H1 (cell line): ENCODE measurements around the gene HLA-DOB. TPM values are rescaled to one million over a fixed set of nuclear protein-coding genes. Genes with fewer than 3 reads are reported as not detected.

Source experiments
- BRCA1 ChIP-seq: IDR thresholded peaks from 2 replicates; pipeline ENCODE4 v1.6.1; 2012; ENCODE audit warnings: low read depth, low read length, improper control_type of control experiment
- RBBP5 ChIP-seq: IDR thresholded peaks from 2 replicates; pipeline ENCODE4 v1.7.1; 2012; ENCODE audit warnings: low read depth, mild to moderate bottlenecking, inconsistent platforms, low read length, moderate library complexity, borderline replicate concordance
- RNF2 ChIP-seq: fragments of 200-900, 300-1000 bp; sonication (generic); IDR thresholded peaks from 2 replicates; pipeline ENCODE4 v1.7.1; 2016; ENCODE audit warnings: borderline replicate concordance, low read depth, mild to moderate bottlenecking, antibody characterized with exemption, low read length; ENCODE audit not compliant: poor library complexity, severe bottlenecking; ENCODE audit errors: missing control alignments
- SIN3A ChIP-seq, 2 experiments: IDR thresholded peaks in 1 of 2; conservative IDR thresholded peaks in 1 of 2; 2 replicates each; pipeline ENCODE4 v1.6.1; 2011 to 2012; ENCODE audit warnings: low read length in 2 of 2, improper control_type of control experiment in 1 of 2, low read depth in 1 of 2, mild to moderate bottlenecking in 1 of 2
- ZNF274 ChIP-seq: IDR thresholded peaks from 2 replicates; pipeline ENCODE4 v1.7.0; 2012; ENCODE audit warnings: low read length, borderline replicate concordance; ENCODE audit errors: extremely low read depth
- polyA plus RNA-seq, 7 experiments: library from polyadenylated mRNA; depleted of rRNA in 3 of 7; stranded (reverse) in 5 of 7; unstranded in 2 of 7; fragments of >200 nt in 5 of 7; fragments of 200-250 nt in 2 of 7; gene quantifications; 1 replicate in 5 of 7; 2 replicates in 1 of 7; 4 replicates in 1 of 7; pipeline versions ENCODE4 v1.2.1 to v1.2.3, GENCODE V29; 2011 to 2013; ENCODE audit warnings: missing spikeins in 2 of 7, mixed read lengths in 2 of 7
- total RNA-seq: library from RNA; stranded (reverse); fragmentation: NEBNext Ultra II Directional; extraction: Animal tissue kit (Norgen Biotek cat#: 25700); gene quantifications from 2 replicates; pipeline ENCODE4 v1.2.1, GENCODE V29; 2021

Gene HLA-DOB
- total and polyA plus RNA-seq, 2 of the 8 experiments (the other 6 are each of a cell fraction or from before 2014, with no cell fraction given), result 0.35 TPM; not detected in 1

- TF ChIP-seq SIN3A (conservative IDR thresholded peaks at IDR 0.05 in 1 of 2, IDR thresholded peaks at IDR 0.05 in 1 of 2; ENCODE audit: low read depth in 1 of 2, low read length in 2 of 2), result no peak
- no peak for TF ChIP-seq BRCA1
- TF ChIP-seq RBBP5, result no peak
- no peak for TF ChIP-seq RNF2
- no peak for TF ChIP-seq ZNF274
These were observed 40.5 kb upstream of the HLA-DOB start (continued) for GRCh38 chr6:32857156-32857891.
